Retinal pigment epithelial cell (primary cell): Measurements from ENCODE around the gene ST3GAL3.

Experiments used
- DNase-seq: peaks from one replicate; pipeline ENCODE4 v3.0.0-alpha.2; 2010; ENCODE audit warnings: low read depth
- H3K4me3 ChIP-seq: 2 replicates; pipeline ENCODE4 v1.5.1; 2011; ENCODE audit warnings: mild to moderate bottlenecking, low read length, control low read depth, moderate library complexity
- TF ChIP-seq, protein P1 (sequence below): conservative IDR thresholded peaks from 2 replicates; pipeline ENCODE4 v1.5.1; 2011; ENCODE audit warnings: low read depth, low read length, control low read depth, inconsistent platforms

Gene ST3GAL3

GRCh38 chr1:43731867-43732531, 24.7 kb downstream of the ST3GAL3 start:
- TF ChIP-seq, protein P1, sequence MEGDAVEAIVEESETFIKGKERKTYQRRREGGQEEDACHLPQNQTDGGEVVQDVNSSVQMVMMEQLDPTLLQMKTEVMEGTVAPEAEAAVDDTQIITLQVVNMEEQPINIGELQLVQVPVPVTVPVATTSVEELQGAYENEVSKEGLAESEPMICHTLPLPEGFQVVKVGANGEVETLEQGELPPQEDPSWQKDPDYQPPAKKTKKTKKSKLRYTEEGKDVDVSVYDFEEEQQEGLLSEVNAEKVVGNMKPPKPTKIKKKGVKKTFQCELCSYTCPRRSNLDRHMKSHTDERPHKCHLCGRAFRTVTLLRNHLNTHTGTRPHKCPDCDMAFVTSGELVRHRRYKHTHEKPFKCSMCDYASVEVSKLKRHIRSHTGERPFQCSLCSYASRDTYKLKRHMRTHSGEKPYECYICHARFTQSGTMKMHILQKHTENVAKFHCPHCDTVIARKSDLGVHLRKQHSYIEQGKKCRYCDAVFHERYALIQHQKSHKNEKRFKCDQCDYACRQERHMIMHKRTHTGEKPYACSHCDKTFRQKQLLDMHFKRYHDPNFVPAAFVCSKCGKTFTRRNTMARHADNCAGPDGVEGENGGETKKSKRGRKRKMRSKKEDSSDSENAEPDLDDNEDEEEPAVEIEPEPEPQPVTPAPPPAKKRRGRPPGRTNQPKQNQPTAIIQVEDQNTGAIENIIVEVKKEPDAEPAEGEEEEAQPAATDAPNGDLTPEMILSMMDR, result no peak
- no peak overlapping the region for H3K4me3 ChIP-seq
- DNase-seq, result no peak

DNA sequence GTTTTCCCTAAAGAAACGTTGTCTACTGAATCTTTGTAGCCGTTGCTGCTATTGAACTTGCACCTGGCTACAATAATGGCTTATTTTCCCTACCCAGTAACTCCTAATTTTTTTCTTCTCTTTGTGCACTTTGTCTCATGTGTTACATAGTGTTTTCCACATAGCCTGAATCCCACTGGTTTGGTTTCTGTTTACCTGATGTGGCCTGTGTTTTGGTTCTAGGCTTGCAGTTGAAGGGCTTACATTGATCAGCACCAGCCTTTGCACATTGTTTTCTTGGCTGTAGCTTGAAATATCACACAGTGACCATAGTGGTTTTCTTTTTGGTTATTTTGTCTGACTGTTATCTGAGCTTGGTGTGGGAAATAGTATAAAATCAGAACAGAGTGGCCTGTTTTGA, 29.5 kb downstream of the ST3GAL3 start:
- H3K4me3 ChIP-seq, result no peak overlapping the region
- no peak for DNase-seq
- TF ChIP-seq, protein P1, result no peak

DNA sequence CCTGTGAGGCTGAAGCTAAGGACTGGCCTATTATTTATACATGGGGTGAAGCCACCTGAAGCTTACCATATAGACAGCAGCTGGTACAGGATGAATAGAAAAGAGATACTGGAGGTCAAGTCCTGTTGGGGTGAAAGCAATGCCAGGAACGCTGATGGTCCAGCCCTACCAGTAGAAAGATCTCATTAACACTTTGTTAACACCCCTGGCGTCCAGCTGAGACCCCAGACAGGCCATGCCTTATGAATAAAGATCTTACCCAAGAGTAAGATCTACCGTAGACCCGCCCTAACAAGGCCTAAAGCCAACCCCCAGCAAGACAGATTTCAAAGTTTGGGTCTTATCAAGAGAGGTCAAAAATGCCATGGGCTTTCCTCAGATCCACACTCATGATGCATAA, 34.7 kb downstream of the ST3GAL3 start:
- H3K4me3 ChIP-seq, result no peak overlapping the region
- no peak for DNase-seq
- TF ChIP-seq, protein P1, result no peak

DNA sequence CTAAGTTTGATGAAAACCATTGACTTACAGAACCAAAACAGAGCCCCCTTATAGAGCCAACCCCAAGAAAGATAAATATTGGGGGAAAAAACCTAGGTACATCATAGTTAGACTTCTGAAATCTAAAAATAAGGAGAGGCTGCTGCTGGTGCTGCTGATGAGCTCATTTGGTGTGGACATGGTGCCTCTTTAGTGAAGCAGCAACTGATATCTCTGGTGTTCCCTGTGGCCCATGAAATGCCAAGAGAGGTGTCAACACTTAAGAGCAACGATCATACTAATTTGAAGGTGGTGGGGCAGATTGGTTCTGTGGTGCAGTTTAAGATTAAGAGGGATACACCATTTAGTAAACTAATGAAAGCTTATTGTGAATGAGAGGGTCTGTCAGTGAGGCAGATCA, 35.9 kb downstream of the ST3GAL3 start:
- TF ChIP-seq, protein P1, result no peak
- DNase-seq, result no peak
- H3K4me3 ChIP-seq, result no peak overlapping the region

DNA sequence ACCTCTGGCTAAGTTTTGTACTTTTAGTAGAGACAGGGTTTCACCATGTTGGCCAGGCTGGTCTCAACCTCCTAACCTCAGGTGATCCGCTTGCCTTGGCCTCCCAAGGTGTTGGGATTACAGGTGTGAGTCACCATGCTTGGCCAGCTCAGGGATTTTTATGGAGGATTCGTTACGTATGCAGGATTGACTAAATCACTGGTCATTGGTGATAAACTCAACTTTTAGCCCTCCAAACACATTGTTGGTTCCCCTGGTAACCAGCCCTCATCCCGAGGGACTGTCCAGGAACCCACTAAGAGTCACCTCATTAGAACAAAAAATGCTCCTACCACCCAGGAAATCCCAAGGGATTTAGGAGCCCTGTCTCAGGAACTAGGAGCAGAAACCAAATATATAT, 40.4 kb downstream of the ST3GAL3 start:
- TF ChIP-seq, protein P1, result no peak
- no peak for DNase-seq
- no peak overlapping the region for H3K4me3 ChIP-seq

GRCh38 chr1:43750083-43750482, 42.7 kb downstream of the ST3GAL3 start:
- TF ChIP-seq, protein P1, result no peak
- H3K4me3 ChIP-seq, result no peak overlapping the region
- DNase-seq, result no peak

DNA sequence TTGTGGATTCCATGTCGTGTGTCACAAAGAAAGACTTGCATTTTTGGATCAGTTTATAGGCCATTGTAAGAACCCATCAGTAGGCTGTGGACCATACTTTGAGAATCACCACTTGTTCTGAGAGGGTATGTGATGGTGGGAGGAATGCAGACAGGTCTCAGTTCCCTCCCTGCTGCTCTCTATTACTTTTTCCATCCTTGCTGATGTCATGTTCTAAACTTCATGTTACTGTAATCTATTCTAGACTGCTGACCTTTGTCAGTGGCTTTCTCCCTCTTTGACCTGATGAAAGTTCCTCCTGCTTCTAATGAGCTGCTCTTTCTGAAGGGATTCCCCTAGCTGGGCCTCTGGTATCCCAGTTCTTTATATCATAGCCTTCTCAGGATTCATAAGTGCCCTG, 46.1 kb downstream of the ST3GAL3 start:
- DNase-seq, result no peak
- no peak overlapping the region for H3K4me3 ChIP-seq
- TF ChIP-seq, protein P1, result no peak
